Stimulated activated CD8-positive, alpha-beta memory T cell treated with anti-CD3 and anti-CD28 coated beads, Interleukin-4, amount 100 ng/mL, for 4 hours (primary cell): ENCODE measurements around the gene MRPL54.

Source experiments
- DNase-seq, 2 donors: peaks; one replicate each; pipeline ENCODE4 v3.0.0-alpha.2; 2020; ENCODE audit warnings: low read depth in 2 of 2, low spot score in 1 of 2

Gene MRPL54

DNA sequence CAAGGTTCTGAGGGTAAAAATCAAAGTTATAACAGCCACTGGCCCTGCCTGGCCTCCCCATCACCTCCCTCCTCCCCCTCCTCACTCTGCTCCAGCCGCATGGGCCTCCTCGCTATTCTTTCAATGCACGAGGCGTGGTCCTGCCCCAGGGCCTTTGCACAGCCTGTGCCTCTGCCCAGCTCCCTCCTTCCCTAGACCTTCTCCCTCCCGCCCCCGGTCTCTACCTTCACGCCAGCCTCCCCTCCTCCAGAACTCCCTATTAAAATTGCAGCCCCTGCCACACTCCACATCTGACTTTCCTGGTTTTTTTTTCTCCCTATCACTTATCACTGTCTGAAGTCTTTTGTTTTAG lies 6.2 kb downstream of the MRPL54 start:
- no peak for DNase-seq

DNA sequence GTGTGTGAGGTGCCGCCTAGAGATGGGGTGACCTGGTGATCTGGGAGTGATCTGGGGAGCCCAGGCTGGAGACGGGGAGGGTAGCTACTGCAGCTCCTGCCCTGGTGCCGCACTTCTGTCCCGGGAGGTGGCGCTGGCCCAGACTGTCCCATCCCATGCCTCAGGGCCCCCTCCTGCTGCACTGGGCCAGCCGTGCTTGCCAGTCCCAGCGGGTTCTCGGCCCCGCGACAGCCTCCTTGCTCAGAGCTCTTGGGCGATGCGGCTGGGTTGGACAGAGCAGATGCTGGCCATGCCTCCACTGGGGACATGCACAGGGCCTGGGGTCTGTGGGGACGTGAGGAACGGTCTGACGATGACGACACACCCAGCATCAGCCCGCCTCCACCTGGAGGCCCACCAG lies 7.0 kb downstream of the MRPL54 start:
- DNase-seq, result no peak

DNA sequence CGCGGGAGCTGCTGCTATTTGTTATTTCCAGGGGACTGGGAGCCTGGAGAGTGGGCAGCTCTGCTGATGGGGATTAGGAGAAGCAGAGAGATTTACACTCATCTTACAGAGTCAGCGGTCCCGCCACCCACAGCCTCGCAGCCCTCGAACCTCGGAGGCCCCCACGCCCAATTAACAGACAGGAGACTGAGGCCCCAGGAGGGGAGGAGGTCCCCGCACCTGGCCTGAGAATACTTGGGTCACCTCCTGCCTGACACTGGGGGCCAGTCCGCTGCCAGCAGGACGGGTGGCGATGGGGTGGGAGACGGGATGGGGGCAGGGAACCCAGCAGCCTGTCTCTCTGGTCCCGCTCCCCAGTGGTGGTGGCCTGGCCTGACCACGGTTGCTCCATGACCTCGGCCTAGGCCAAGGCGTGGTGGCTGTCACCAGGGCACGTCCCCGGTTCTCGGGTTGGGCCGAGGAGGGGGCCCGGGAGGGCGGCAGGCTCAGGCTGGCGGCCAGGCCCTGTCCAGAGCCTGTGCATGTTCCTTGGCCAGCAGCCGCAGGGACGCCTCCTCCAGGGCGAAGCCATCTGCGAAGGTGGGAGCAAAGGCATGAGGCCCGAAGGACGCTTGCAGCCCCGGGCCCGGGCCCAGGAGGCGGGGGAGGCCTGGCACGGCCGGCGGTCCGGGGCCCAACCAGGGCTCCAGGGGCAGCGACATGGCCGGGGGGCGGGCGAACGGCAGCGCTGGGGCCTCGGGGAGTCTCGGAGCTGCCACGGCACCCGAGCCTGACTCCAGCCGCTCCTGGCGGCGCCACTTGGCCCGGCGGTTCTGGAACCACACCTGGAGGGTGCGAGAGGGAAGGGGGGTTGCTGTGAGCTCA lies 7.9 kb downstream of the MRPL54 start:
- DNase-seq, result no peak

DNA sequence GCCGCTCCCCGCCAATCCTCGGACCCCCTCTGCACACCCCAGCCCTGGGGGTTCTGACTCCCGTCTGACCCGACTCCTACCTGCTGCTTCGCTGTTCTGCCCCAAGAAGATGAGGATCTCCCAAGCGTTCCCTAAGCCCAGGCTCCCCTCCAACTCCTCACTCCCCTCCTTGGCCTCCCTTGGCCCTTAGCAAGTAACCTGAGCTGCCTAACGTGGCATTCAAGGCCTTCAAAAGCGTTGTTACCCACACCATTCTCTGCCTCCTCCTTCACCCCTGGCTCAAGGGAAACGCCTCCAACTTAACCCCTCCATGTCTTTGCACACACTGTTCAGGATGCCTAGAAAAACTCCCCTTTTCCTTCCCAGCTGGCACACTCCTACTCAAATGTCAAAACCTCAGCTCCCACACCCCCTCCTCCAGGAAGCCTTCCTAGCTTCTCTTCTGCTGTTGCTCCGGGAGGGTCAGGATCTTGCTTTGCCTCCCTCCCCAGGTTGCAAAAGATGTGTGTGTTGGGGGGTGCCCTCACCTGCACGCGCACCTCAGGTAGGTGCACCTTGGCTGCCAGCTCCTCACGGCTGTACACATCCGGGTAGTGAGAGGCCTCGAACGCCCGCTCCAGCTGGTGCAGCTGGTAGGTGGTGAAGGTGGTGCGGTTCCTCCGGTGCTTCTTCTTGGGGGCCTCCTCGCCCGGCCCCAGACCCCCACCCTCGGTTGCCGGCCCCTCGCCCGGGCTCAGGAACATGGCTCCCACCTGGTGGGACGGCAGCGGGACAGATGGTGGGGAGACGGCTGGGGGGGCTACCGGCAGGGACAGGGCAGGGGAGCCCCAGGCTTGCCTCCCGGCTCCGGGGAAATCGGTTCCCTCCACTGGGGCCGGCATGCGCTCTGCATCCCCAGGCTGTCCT lies 8.8 kb downstream of the MRPL54 start:
- no peak for DNase-seq

DNA sequence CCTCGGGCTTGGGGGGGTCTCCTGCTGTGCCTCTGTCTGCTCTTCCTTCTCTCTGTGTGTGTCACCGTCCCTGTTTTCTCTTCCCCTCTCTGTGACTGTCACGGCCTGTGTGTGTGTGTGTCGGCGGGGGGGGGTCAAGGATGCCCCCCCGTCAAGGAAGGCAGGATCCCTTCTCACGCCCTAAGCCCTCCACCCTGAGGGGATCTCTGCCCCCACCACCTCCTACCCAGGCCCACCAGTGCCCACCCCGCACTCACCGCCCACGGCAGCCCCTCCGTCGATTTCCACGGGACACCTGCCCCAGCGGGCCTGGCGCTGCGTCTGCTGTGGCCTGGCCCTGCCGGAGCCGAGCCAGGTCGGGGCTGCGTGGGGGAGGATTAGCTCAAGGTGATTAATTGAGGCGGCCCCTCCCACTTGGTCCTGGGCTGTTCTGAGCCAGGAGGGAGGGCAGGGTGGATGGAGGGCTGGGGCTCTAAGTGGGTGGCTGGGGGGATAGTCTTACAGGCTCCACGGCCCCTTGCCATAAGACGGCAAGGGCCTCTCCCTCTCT lies 9.5 kb downstream of the MRPL54 start, which contains the start of gene RAX2:
TSS of gene RAX2 (minus strand) at position 323 of the 550 bp plus-strand sequence. CDS start 486 bp downstream, outside the sequence.
- DNase-seq, result no peak

DNA sequence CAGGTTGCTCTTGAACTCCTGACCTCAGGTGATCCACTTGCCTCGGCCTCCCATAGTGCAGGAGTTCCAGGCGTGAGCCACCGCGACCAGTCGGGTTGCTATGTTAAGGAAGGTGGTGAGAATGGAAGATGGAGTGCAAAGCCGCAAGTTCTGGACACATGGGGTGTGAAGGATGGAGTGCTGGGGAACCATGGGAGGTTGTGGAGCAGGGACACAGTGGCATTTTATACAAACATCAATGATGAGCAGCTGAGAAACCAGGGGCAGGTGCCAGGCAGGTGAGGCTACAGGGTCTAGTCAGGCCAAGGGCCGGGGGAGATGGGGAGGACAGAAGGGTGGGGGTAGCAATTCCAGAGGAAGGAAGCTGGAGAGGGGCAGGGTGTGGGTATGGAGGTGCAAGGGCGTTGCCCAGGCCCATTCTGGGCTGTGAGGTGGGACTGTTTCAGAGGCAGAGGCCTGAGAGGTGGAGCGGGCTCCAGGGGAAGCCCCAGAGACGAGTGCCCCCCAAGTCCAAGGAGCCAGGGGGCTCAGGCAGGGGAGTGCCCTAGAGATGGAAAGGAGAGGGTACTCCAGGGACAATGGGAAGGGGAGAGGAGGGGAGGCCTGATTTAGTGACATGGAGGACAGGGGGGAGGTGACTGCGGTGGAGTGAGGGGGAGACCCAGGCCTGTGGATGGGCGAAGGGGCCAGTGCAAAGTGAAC lies 11.5 kb downstream of the MRPL54 start:
- no peak for DNase-seq

DNA sequence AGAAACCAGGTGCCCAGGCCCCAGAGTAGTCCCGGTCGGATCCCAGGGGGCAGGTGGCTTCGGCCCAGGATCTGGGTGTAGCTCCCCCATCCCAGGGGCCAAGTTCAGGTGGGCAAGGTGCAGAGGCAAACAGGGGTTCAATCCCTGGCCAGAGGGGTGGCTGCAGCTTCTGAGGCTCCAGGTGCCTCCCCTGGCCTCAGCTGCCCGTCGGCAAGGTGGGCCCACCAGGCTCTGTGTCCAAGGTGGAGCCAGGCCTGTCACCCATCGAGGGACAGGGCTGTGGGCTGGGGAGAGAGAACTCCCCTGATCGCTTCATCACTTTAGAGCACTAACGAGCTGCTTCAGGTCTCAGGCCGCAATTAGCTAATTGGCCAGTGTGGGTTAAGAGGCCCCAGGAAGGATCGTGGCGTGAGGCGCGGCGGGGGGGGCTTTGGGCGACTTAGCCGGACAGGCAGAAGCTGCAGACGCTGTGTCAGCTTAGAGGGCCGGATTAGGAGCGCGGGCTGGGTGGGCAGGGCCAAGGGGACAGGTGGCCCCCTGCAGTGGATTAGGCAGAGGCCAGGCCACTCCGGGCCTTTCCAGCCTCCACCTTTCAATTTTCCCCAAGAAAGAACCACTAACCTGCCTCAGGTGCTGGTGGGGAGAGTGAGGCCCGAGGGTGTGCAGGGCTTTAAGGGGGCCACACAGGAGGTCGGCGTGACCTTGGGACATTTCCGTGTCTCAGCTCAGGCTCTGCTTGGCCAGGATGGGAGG lies 12.3 kb downstream of the MRPL54 start:
- DNase-seq, result no peak

DNA sequence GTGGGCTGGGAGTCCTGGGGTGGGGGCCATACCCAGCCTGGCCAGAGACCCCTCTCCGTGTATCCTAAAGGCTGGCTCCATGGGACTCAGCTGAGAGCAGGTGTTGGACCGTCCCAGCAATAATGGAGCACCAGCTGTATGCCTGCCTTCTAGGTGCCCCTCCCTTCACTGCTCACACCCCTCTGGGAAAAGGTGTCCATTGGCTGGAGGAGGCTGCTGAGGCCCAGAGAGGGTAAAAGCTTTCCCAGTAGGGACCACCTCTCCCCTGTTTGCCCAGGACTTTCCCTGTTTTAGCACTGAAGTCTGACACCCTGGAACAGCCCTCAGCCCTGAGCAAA lies 12.9 kb downstream of the MRPL54 start:
- no peak for DNase-seq

DNA sequence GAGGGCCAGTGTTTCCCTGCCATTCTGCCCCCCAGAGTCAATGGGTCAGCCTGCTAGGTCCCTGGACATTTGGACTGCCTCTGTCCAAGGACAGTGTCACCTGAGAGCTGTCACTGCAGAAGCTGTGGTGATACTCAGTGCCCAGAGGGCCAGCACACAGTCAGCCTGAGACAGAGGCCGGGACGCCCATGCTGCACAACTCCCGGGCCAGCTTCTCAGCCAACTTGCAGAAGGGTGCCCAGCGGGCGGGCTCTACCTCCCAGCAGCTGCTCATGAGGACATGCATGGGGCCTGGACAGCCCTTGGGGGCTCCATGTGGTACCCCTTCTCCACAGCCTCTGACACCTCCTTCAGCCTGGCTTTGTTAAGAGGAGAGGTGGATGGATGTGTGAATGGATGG lies 13.3 kb downstream of the MRPL54 start:
- DNase-seq, result no peak

DNA sequence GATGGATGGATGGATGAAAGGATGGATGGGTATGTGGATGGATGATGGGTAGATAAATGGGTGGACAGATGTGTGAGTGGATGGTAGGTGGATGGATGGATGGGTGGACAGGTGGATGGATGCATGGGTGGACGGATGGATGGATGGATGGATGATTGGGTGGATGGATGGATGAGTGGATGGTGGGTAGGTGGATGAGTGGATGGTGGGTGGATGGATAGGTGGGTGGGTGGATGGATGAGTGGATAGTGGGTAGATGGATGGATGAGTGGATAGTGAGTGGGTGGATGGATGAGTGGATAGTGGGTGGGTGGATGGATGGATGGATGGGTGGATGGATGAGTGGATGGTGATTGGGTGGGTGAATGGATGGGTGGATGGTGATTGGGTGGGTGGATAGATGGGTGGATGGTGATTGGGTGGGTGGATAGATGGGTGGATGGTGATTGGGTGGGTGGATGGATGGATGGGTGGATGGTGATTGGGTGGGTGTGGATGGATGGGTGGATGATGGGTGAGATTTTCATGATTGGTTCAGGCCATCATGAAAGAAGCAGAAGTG lies 14.1 kb downstream of the MRPL54 start:
- DNase-seq, result no peak

DNA sequence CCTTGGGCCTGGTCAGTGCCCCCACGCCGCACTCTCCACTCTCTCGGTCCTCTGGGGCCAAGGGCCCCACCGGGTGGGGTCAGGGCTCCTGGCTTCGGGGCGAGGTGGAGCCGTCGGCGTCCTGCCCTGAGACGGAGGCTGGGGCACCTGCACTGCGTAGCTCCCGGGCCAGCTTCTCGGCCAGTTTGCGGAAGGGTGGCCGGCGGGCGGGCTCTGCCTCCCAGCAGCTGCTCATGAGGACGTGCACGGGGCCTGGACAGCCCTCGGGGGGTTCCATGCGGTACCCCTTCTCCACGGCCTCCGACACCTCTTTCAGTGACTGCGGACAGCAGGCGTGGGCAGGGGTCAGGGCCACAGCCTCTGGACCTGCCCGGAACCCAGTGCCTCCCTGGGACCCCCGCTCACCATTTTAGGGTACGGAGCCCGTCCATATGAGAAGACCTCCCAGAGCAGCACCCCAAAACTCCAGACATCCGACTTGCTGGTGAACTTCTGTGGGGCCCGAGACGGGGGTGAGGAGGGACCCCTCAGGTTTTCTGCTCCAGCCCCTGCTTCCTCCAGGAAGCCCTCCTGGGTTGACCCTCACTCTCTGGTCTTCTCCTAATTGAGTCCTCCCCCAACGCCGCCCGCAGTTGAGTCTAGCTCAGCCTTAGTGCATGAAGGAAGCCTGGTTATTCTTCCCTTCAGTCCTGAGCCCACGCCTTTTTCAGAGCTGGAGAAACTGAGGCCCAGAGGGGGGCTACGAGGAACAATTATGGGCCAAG lies 15.8 kb downstream of the MRPL54 start:
- no peak for DNase-seq

DNA sequence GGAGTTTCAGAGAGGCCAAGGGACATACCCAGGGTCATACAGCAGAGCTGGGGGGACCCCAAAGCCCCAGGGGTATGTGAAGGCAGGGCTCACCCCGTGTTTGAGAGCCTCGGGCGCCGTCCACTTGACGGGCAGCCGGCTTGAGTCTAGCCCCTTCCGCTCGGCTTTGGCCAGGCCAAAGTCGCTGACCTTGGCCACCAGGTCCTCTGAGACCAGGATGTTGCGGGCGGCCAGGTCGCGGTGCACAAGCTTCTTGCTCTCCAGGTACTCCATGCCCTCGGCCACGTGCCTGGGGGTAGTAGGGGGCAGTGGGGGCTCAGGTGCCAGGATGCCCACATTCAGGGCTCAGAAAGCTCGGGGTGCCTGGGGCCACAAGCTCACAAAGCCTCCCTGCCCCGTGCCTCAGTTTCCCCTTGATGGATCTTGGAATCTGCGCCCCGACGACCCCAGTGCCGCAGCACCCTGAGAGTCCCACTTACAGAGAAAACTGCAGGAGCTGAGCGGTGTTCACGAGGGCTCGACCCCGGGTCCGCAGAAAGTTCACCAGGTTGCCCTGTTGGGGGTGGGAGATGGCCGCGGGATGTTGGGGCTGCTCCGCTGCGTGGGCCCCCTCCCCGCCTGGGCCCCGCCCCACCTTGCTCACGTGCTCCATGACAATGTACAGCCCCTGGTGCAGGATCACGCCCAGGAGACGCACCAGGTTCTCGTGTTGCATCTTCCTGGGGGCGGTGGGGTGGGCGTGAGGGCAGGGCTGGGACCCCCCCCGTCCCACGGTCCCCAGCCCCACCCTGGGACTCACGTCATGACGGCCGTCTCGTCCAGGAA lies 16.6 kb downstream of the MRPL54 start:
- DNase-seq, result no peak

DNA sequence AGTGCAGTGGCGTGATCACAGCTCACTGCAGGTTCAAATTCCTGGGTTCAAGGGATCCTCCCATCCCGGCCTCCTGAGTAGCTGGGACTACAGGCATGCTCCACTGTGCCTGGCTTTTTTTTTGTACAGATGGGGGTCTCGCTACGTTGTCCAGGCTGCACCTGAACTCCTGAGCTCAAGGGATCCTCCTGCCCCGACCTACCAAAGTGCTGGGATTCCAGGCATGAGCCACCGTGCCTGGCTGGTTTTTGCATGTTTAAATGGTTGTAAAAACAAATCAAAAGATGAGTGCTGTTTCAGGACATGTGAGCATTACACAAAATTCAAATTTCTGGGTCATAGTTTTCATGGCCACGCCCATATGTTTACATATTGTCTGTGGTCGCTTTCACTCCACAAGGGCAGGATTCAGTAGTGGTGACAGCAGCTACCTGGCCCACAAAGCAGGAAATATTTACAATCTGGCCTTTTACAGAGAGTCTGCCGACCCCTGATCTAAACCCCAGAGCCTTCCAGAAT lies 18.4 kb downstream of the MRPL54 start:
- no peak for DNase-seq

DNA sequence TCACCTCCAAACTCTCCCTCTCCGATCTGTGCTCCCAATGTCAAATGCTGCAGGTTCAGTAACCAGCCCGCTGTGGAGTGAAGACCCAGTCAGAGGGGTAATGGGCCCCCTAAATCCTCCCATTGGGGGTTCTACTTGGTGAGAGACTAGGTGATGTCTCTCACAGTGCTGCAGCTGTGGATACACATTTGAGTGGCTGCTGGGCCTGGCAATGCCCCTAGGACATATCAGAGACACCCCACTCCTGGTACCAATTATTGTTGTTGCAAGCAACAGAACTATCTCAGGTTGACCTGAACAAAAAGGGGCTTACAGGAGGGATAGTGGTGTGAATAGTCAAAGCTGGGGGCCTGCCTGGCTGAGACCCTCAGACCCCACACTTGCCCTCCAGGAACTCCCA lies 19.1 kb downstream of the MRPL54 start:
- DNase-seq, result no peak

DNA sequence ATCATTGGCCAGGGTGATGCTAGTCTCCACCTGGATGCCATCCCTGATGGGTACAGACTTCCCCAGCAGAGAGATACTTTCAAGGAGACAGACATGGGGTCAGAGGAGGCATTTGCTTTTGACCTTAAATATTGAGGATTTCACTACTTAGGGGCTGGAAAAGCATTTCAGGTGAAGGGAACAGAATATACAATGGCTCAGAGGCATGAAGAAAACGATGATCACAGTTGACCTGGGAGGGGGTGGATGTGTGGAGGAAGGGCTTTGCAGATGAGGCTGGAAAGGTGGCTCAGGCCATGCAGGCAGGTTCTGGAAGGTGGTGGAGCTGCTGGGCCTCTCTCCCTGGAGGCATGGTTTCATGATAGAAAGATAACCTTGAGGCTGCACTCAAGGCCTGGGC lies 19.8 kb downstream of the MRPL54 start:
- DNase-seq, result no peak

DNA sequence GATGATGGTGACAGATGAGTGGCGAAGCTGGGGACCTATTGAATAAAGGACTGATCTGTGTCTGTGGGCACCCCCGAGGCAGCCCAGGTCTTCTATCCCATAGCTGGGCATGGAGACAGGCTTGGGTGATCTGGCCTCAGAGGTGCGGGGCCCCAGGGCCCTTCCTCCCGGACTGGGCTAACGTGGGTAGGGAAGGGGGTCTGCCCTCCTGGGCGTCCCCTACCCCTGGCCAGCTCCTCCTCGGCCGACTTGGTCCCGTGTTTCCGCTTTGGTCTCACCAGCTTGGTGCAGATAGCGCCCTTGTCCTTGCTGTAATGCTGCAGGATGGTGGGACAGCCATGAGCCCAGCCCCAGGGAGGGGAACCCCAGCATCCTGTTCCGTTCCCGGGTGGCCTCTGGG lies 20.4 kb downstream of the MRPL54 start:
- no peak for DNase-seq

DNA sequence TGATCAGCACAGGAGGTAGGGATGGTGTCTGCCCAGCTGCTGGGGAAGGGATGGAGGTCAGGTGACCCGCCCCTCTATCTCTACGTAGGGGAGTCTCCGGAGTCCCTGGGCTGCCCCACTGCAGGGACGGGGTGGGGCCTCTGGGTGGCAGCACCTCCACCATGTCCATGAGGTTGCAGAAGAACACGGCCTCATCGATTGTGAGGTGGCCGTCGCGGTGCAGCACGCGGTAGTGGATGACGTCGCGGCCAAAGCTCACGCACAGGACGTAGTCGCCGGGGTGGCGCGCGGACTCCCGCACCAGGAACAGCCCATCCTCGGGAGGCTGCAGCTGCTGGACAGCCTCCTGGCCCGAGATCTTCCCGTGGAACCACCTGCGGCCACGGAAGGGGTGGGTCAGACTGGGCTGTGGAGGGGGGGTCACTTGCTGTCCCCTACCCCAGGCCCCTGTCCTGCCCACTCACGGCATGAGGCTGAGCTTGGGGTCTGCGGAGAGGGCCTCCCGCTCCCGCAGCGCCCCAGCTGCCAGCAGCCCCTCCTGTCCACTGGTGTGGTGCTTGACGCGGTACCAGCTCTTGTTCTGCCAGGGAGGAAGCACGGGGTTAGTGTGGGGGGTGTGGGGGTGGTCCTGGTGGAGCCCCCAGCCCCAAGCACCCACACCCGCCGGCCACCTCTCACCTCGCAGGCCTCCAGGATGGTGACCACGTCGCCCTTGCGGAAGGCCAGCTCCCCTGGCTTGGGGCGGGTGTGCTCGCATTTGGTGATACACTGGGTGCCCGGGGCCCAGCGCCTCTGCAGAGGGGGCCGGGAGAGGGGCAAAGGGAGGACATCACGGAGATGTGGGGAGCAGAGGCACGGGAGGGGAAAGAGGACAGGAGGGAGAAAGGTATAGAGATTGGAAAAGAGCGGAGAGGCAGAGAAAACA lies 21.4 kb downstream of the MRPL54 start:
- peak; percentile 16 to 29 for DNase-seq
